ENCODE measurements around the gene GNAT3.

The GNAT3 gene

DNA sequence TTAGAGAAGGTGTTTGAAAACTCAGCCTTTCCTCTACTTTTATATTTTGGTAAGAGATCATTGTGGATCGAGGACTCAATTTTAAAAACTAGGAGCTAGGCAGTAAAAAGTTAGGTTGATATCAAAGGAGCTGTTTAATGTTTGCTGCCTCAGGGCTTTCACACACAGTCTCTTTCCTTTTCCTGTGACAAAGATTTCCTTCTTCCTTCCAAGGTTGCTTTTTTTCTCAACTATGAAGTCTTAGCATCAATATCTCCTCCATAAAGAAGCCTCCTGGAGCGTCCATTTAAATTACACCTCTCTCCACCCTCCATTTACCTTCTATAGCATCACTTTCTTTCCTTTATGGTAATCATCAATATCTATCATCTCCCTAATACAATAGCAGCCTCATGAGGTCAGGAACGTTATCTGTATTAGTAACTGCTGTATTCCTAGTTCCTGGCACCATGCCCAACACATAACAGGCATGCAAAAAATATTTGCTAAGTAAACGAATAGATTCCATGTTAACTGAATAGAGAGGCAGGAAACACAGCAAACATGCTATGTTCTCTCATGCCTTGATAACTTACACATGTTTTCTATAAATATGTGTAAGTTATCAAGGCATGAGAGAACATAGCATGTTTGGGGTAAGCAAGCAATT, 48.5 kb downstream of the GNAT3 start:
- DNase-seq (ENCODE audit: low spot score) = no peak

DNA sequence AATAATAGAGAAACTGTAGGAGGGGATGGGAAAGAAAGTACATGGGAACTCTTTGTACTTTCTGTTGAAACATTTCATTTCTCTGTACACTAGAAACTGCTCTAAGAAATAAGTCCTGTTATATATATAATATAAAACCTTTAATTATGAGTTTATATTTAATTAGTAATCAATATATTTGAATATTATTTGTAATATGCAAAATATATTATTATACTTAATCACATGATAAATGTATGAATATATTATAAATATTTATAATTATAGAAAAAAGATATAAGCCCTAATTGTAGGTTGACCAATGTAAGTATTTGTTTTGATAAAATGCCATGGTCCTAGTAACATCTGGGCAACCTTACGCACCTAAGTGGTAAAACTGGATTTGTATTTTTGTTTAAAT, 51.0 kb downstream of the GNAT3 start:
- no peak for DNase-seq (ENCODE audit: low spot score)

- no peak for DNase-seq (ENCODE audit: low spot score)
These were observed 51.9 kb downstream of the GNAT3 start for GRCh38 chr7:80459776-80460510.

DNA sequence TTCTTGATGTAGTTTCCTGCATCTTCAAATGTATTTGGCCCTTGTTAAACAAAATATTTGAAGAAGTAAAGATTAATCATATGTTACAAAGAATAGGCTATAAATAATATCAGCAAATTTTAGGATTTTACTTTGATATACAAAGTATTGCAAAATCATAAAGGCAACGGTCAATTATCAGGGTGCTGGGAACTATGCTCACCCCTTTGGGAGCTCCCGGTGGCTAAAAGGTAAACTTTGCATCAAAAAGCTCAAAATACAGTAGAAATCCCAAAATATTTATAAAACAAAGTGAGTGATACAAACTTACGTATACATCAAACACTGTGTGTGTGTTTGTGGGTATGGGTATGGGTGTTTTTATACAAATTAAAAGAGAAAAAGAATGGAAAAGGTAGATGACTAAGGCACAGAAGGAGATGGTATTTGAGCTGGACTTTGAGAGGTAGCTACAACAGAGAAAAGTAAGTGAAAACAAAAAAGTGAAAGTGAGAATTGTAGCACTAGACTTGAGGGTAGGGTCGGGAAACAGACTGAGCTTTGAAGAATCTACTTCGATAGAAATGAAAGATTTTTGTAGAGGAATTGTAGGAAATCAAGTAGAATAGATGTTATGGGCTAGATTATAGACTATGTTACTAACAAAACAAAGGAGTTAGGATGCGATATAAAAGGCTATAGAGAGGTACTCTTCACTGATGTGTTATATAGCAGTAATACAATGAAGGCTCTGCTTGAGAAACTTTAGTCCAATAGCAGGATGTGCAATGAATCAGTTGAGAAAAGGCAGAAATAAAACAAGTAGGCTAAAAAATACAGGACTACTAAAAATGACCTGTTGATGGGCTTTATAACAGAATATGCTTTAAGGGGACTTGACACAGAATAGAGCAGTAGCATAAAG, 52.8 kb downstream of the GNAT3 start:
- DNase-seq (ENCODE audit: low spot score) = no peak

DNA sequence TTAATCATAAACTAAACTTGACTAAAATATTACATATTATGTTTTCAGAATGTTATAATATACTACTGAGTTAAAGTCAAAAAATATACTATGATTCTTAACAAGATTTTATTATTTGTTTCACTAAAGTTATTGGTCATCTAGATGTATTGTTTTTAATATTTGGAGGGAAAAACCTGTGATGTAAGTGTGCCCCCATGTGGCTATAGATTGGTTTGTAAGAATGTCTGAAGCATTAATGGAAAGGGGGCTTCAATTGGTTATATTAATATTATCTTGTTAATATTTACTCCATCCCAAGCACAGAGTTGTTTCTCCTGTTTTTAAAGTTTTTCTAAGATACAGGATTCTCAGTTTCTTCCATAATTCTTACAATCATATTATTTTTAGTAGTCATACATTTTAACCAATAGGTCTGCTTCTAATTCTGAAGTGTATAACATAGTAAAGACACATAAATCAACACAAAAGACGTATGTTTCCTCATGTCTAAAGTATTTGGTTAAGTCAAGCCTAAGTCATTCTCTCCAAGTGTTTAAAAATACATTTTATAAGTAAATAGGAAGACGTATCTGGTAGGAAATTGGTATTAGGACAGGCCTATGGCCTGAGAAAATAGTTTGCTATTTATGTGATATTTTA, 58.0 kb downstream of the GNAT3 start:
- DNase-seq (ENCODE audit: low spot score) = no peak

DNA sequence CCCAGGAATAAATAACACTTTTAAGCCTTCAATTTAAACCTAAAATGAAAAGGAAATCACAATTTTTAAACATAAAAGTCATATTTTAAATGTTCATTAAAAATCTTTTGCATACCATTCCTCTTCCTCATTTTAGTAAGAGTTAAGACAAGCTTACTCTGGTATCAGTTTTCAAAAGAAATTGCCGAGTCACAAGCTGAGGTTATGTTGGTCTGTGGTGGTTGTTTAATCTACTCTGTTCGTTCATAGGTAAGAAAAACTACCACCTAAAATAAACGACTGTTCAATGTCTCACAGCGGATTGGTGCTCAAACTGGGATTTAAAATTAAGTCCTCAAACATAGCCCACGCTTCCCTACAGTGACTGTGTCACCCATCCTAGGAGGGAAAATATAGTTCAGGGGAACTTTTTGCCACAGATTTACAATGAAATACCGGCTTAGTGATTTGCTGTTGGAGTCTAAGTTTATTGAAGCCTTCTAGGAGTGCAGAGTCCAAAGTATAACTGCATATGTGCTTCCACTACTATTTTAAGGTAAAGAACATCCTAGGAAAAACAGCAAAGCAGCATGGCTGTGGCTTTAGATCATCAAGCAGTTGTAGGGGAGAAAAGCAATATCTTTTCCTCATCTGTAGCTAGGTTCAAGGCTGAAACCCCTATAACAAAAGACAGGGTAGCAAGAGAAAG, 61.1 kb downstream of the GNAT3 start:
- DNase-seq (ENCODE audit: low spot score) = no peak

DNA sequence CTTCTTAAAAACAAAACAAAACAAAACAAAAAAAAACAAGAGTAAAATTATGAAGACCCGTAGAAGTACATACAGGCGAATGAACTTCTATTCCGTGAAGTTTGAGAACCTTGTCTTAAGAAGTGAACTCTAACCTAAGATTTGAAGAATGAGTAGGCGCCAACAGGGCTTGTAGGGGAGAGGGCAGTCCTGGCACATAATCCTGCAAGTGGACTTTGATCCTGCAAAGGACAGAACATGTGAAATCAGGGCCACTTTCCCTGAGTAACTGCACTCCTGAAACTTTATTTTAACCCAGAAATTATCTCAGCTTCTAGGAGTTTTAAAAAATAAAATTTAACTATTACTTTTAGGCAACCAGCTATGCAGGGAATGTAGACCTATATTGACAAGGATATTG, 62.0 kb downstream of the GNAT3 start:
- no peak for DNase-seq (ENCODE audit: low spot score)

DNA sequence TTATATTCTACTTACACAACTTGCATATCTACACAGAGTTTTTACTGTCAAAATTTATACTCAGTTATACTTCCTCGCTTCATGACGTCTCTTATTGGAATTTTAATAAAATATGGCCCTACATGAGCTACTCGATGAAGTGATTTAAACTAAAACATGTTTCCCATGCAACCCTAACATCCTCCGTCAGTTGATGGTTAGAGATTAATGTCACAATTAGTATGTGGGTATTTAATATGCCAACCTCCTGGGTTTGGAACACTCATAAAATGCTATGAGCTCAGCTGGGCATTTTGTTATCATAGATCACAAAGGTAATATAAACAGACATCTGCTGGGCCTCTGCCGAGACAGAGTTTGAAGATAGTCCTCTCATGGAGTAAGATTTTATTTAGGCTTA, 66.5 kb downstream of the GNAT3 start:
- DNase-seq (ENCODE audit: low spot score) = no peak

DNA sequence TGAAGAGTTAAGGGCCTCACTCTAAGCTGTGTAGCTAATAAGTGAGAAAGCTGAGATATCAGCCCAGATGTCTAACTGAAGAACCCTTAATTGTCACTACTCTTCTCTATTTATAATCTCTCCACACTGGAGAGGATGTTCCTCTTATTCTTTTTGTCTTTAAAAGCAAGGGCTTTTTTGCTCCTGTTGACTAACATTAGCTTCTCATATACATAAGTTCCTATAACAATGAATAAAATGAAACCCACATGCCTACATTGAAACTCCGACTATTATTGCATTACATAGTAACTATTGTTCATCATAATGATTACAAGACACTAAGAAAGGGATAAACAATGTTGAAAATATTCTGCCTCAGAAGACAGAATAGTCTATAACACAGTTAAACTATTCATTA, 67.1 kb downstream of the GNAT3 start:
- DNase-seq (ENCODE audit: low spot score) = no peak

GRCh38 chr7:80443325-80443724, 68.5 kb downstream of the GNAT3 start:
- no peak for DNase-seq (ENCODE audit: low spot score)

GRCh38 chr7:80440883-80441282, 71.0 kb downstream of the GNAT3 start:
- no peak for DNase-seq (ENCODE audit: low spot score)

DNA sequence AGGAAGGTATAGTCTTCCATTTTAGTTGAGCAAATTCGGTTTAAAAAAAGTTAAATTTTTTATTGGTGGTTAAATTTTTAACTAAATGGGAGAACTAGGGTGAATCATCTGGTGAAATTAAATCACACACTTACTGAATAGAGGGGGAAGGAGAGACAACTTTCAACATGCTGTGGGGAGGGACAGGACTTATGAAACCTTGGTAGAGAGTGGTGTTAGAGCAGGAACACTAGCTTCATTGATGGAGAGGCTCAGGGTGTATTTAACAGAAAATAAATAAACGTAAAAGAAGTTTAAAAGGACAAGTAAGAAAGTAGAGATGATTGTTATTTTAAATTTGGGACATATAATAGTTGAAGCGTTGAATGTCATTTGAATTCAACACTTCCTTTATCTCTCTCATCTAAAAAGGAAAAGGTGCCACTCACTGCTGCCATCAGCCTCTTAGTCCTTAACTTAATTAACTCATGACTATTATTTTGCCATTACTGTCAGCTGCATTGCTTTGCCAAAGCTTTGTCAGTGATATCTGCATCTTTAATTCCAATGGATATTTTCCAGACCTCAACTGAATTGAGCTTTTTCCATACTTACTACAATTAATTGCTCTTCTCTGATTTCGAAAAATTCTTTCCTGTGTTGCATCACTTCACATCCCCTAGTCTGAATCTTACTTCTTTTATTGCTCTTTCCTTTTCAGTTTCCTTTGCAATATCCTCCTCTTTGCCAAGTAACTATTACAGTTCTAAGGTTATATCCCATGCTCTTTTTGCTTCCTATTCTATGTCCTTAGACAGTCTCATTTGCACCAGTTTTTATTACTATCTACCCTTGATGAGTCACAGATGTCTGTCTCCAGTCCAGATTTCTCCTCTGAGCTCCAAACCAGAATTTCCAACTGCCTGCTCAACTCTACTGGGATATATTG, 71.7 kb downstream of the GNAT3 start:
- no peak for DNase-seq (ENCODE audit: low spot score)

DNA sequence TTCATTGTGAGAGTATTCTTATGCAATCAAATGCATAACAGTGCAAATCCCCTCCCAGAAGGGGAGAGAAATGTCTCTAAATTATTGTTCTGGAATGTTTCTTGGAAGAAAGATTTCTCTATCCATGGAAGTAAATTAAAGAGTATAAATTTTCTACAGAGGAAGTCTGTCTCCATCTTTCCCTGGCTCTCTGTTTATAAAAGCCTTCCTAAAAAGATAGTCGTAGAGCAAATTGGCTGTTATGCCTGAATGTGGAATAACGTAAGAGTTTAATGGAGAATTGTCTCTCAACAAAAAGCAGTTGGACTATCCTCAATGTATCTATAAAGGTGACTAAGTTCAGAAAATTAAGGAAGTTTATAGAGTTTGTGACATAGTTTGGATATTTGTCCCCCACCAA, 76.3 kb downstream of the GNAT3 start:
- DNase-seq (ENCODE audit: low spot score) = no peak

DNA sequence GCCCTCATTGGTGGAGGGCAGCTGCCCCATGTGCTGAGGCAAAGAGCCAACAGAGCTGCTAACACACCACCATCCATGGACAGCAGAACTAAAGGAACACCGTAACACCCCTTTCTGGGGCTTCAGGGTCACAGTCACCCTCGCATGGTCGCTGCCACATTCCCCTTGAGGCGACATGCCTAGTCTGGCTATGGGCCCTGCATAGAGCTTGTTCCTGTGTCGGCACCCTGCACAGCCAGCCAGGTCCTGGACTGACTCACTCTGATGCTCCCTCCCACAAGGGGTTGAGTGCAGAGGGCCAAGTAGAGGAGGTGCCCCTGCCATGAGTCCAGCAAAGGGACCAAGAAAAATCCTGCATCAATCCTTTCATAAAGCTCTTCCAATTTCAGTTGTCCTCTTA, 77.8 kb downstream of the GNAT3 start:
- DNase-seq (ENCODE audit: low spot score) = no peak

DNA sequence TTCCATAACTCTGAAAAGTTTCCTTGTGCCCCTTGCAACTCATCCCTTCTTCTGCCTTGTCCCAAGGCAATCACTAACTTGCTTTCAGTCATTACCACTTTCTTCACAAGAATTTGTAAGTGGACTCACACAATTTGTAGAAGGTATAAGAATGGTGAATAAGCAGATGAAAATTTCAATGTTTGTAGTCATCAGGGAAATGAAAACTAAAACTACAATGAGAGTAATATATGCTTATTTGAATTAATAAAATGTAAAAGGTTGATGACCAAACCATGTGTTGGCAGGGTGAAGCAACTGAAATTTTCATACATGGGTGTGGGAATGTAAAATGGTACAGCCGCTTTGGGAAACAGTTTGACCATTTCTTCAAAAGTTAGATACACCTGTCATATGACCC, 79.7 kb downstream of the GNAT3 start:
- DNase-seq (ENCODE audit: low spot score) = no peak

- DNase-seq (ENCODE audit: low spot score) = no peak
These were observed 82.7 kb downstream of the GNAT3 start for GRCh38 chr7:80429181-80429580.

- no peak for DNase-seq (ENCODE audit: low spot score)
These were observed 83.5 kb downstream of the GNAT3 start for GRCh38 chr7:80428161-80429054.

- DNase-seq (ENCODE audit: low spot score) = no peak
These were observed 84.6 kb downstream of the GNAT3 start for GRCh38 chr7:80427218-80427617.

- no peak for DNase-seq (ENCODE audit: low spot score)
These were observed 91.0 kb downstream of the GNAT3 start for GRCh38 chr7:80420876-80421275.
